GM19438 (cell line): Measurements from ENCODE around the gene TBC1D25.

ENCODE experiments used
- ATAC-seq: cut with Tn5 transposase; IDR thresholded peaks from one replicate; pipeline ENCODE4 v1.9.1; 2021; ENCODE audit warnings: low read depth; ENCODE audit not compliant: unreplicated experiment

Gene TBC1D25

GRCh38 chrX:48597353-48598264 lies 58.1 kb downstream of the TBC1D25 start, which contains the start of gene WDR13:
WDR13 (plus strand) TSS chrX:48597492; CDS start chrX:48597997, 505 bp downstream.
- ATAC-seq = peak; percentile 66

GRCh38 chrX:48598614-48599013 lies 59.1 kb downstream of the TBC1D25 start:
- no peak for ATAC-seq

- no peak for ATAC-seq
Measured at GRCh38 chrX:48599341-48599740, 59.8 kb downstream of the TBC1D25 start.

- no peak for ATAC-seq
Measured at GRCh38 chrX:48600226-48600625, 60.7 kb downstream of the TBC1D25 start.

- ATAC-seq = no peak
Measured at GRCh38 chrX:48601741-48602394, 62.4 kb downstream of the TBC1D25 start.

GRCh38 chrX:48604701-48605100 lies 65.2 kb downstream of the TBC1D25 start:
- ATAC-seq = no peak

- no peak for ATAC-seq
Measured at GRCh38 chrX:48606091-48606490, 66.6 kb downstream of the TBC1D25 start.

GRCh38 chrX:48611703-48612102 lies 72.2 kb downstream of the TBC1D25 start:
- no peak for ATAC-seq
